H1 (cell line): ENCODE results near the gene MIDN. TPM values are rescaled to one million over a fixed set of nuclear protein-coding genes. Genes with fewer than 3 reads are reported as not detected.
A peak's percentile ranks its signal among the peaks of the same experiment; 100 is the strongest.

Experiments
- CTCF ChIA-PET: fragments of 300-600 bp; sonication (Branson Sonifier 250); formaldehyde crosslinking; loops from one replicate; lab custom pipeline; 2021; ENCODE audit not compliant: partially characterized antibody; lab: Charles Lee
- POLR2A ChIA-PET: fragments of 300-600 bp; sonication (Branson Sonifier 250); formaldehyde crosslinking; loops from one replicate; lab custom pipeline; 2021; ENCODE audit warnings: inconsistent platforms; ENCODE audit not compliant: partially characterized antibody; lab: Charles Lee
- DNase-seq, 2 experiments: peaks; one replicate each; pipeline versions ENCODE4 v3.0.0 to v3.0.0-alpha.2; 2010 to 2022; ENCODE audit warnings: low spot score in 2 of 2, low read depth in 1 of 2, mixed read lengths in 1 of 2
- FAIRE-seq: peaks from 2 replicates; lab custom pipeline; 2011; peaks lifted over from hg19 to GRCh38; lab: Jason Lieb, UNC
- H2AFZ ChIP-seq: 2 replicates; pipeline ENCODE4 v1.8.1; 2012; ENCODE audit warnings: low read length, inconsistent platforms
- H2AK5ac ChIP-seq: 2 replicates; pipeline ENCODE4 v1.6.1; 2013; ENCODE audit warnings: low read depth, low read length
- H2BK120ac ChIP-seq: replicated peaks from 2 replicates; pipeline ENCODE3; 2013; ENCODE audit warnings: low read depth, low read length, inconsistent platforms
- H2BK12ac ChIP-seq: 2 replicates; pipeline ENCODE4 v1.6.1; 2013; ENCODE audit warnings: low read depth, low read length
- H2BK15ac ChIP-seq: 2 replicates; pipeline ENCODE4 v1.6.1; 2013; ENCODE audit warnings: low read length
- H2BK20ac ChIP-seq: 2 replicates; pipeline ENCODE4 v1.6.1; 2013; ENCODE audit warnings: low read length
- H2BK5ac ChIP-seq: 2 replicates; pipeline ENCODE4 v1.6.1; 2013; ENCODE audit warnings: low read depth, low read length
- H3K14ac ChIP-seq: 2 replicates; pipeline ENCODE4 v1.6.1; 2013; ENCODE audit warnings: inconsistent platforms; ENCODE audit not compliant: insufficient read length
- H3K18ac ChIP-seq: 2 replicates; pipeline ENCODE4 v1.6.1; 2013; ENCODE audit warnings: low read length; ENCODE audit errors: extremely low read depth
- H3K23ac ChIP-seq: 2 replicates; pipeline ENCODE4 v1.6.1; 2013; ENCODE audit warnings: inconsistent platforms; ENCODE audit not compliant: insufficient read length
- H3K23me2 ChIP-seq: 2 replicates; pipeline ENCODE4 v1.6.1; 2013; ENCODE audit warnings: low read depth, low read length
- H3K27ac ChIP-seq: 2 replicates; pipeline ENCODE4 v1.6.1; 2011; ENCODE audit warnings: low read depth, low read length, inconsistent platforms
- H3K27me3 ChIP-seq, 4 experiments: replicated peaks in 1 of 4; 1 replicate in 1 of 4; 2 replicates in 3 of 4; pipeline versions ENCODE4 v1.6.1 to v1.8.1; 2011 to 2013; ENCODE audit warnings: low read length in 3 of 4, mild to moderate bottlenecking in 3 of 4, inconsistent platforms in 2 of 4, mixed read lengths in 2 of 4, moderate library complexity in 1 of 4; ENCODE audit not compliant: control insufficient read depth in 3 of 4, insufficient read depth in 3 of 4; ENCODE audit errors: extremely low read depth in 1 of 4
- H3K36me3 ChIP-seq, 4 experiments: 2 replicates each; pipeline versions ENCODE4 v1.6.1 to v1.8.1; 2011 to 2013; ENCODE audit warnings: mild to moderate bottlenecking in 4 of 4, low read length in 3 of 4, moderate library complexity in 2 of 4, control low read depth in 1 of 4, inconsistent platforms in 1 of 4; ENCODE audit not compliant: insufficient read depth in 4 of 4, control insufficient read depth in 2 of 4
- H3K4ac ChIP-seq: replicated peaks from 2 replicates; pipeline ENCODE3; 2013; ENCODE audit warnings: low read length, low read depth, mixed read lengths, inconsistent platforms; ENCODE audit not compliant: insufficient read length
- H3K4me1 ChIP-seq, 4 experiments: replicated peaks in 1 of 4; 1 replicate in 1 of 4; 2 replicates in 3 of 4; pipeline versions ENCODE4 v1.6.1 to v1.8.1; 2011 to 2013; ENCODE audit warnings: low read length in 3 of 4, inconsistent platforms in 2 of 4, mixed read lengths in 1 of 4; ENCODE audit not compliant: insufficient read depth in 4 of 4, control insufficient read depth in 3 of 4
- H3K4me2 ChIP-seq, 2 experiments: 2 replicates each; pipeline versions ENCODE4 v1.6.1 to v1.8.1; 2011 to 2013; ENCODE audit warnings: low read depth in 2 of 2, low read length in 2 of 2, control low read depth in 1 of 2, inconsistent platforms in 1 of 2, mild to moderate bottlenecking in 1 of 2; ENCODE audit not compliant: insufficient read depth in 1 of 2
- H3K4me3 ChIP-seq, 4 experiments: fragments of 200-600, 300-600 bp in 1 of 4; sonication (generic), shearing (Covaris generic), sonication (Bioruptor Twin) in 1 of 4; 2 replicates each; pipeline versions ENCODE4 v1.5.1 to v1.8.1; 2011 to 2016; ENCODE audit warnings: low read length in 4 of 4, low read depth in 3 of 4, control low read depth in 2 of 4, inconsistent platforms in 2 of 4, mild to moderate bottlenecking in 2 of 4, mixed read lengths in 1 of 4, moderate library complexity in 1 of 4; ENCODE audit not compliant: insufficient read depth in 2 of 4; ENCODE audit errors: extremely low read depth in 1 of 4
- H3K56ac ChIP-seq: replicated peaks from 2 replicates; pipeline ENCODE3; 2013; ENCODE audit warnings: low read depth, mild to moderate bottlenecking, mixed read lengths, low read length, inconsistent platforms; ENCODE audit not compliant: insufficient read length
- H3K79me1 ChIP-seq: 2 replicates; pipeline ENCODE4 v1.6.1; 2013; ENCODE audit warnings: low read depth, low read length, control low read depth
- H3K79me2 ChIP-seq, 2 experiments: 2 replicates each; pipeline versions ENCODE4 v1.6.1 to v1.8.1; 2012 to 2013; ENCODE audit warnings: low read length in 2 of 2, mild to moderate bottlenecking in 2 of 2, inconsistent platforms in 1 of 2; ENCODE audit not compliant: insufficient read depth in 2 of 2, control insufficient read depth in 1 of 2
- H3K9ac ChIP-seq, 4 experiments: replicated peaks in 1 of 4; 1 replicate in 1 of 4; 2 replicates in 3 of 4; pipeline versions ENCODE4 v1.6.1 to v1.8.1; 2011 to 2013; ENCODE audit warnings: low read depth in 3 of 4, low read length in 3 of 4, control low read depth in 2 of 4, mild to moderate bottlenecking in 2 of 4, moderate library complexity in 2 of 4, inconsistent platforms in 1 of 4; ENCODE audit errors: extremely low read depth in 1 of 4
- H3K9me3 ChIP-seq, 2 experiments: 2 replicates each; pipeline versions ENCODE4 v1.6.1 to v1.8.1; 2012 to 2013; ENCODE audit warnings: mild to moderate bottlenecking in 2 of 2, moderate library complexity in 2 of 2, control low read depth in 1 of 2, inconsistent platforms in 1 of 2, low read depth in 1 of 2, low read length in 1 of 2, mixed read lengths in 1 of 2; ENCODE audit not compliant: insufficient read depth in 2 of 2
- H4K20me1 ChIP-seq, 2 experiments: replicated peaks in 1 of 2; 2 replicates each; pipeline versions ENCODE3 to v1.8.1; 2011 to 2013; ENCODE audit warnings: inconsistent platforms in 2 of 2, low read length in 2 of 2, mild to moderate bottlenecking in 1 of 2; ENCODE audit not compliant: insufficient read depth in 2 of 2, control insufficient read depth in 1 of 2
- H4K5ac ChIP-seq: 2 replicates; pipeline ENCODE4 v1.6.1; 2013; ENCODE audit warnings: low read length, low read depth, mixed read lengths, inconsistent platforms; ENCODE audit not compliant: insufficient read length
- H4K8ac ChIP-seq: 2 replicates; pipeline ENCODE4 v1.8.0; 2013; ENCODE audit warnings: mild to moderate bottlenecking, moderate library complexity, low read length, inconsistent platforms; ENCODE audit not compliant: insufficient read depth; ENCODE audit errors: extremely low read depth
- H4K91ac ChIP-seq: replicated peaks from 2 replicates; pipeline ENCODE3; 2013; ENCODE audit warnings: low read length, mixed read lengths, inconsistent platforms; ENCODE audit not compliant: insufficient read length
- RBBP5 ChIP-seq: IDR thresholded peaks from 2 replicates; pipeline ENCODE4 v1.7.1; 2012; ENCODE audit warnings: low read depth, mild to moderate bottlenecking, inconsistent platforms, low read length, moderate library complexity, borderline replicate concordance
- SUZ12 ChIP-seq: fragments of 200-600 bp; sonication (generic); IDR thresholded peaks from 2 replicates; pipeline ENCODE4 v1.6.1; 2012; ENCODE audit warnings: mild to moderate bottlenecking, inconsistent platforms, low read length, moderate library complexity, mixed read lengths
- TEAD4 ChIP-seq: IDR thresholded peaks from 2 replicates; pipeline ENCODE4 v1.6.1; 2012; ENCODE audit warnings: low read depth, low read length, inconsistent platforms, mixed read lengths
- WGBS, 2 experiments: shearing (Covaris generic) in 1 of 2; methylation state at CpG; one replicate each; pipeline versions ENCODE4 v1.1.6 to v1.1.7; 2013 to 2015; ENCODE audit warnings: low lambda C conversion rate in 2 of 2, mixed read lengths in 2 of 2, inconsistent platforms in 1 of 2, low coverage in 1 of 2, missing lambda C conversion rate in 1 of 2; ENCODE audit not compliant: insufficient replicate concordance in 2 of 2, insufficient coverage in 1 of 2, insufficient read length in 1 of 2; ENCODE audit errors: extremely low coverage in 1 of 2, missing lambda C conversion rate in 1 of 2; 5-methylcytosine and 5-hydroxymethylcytosine counted together
- polyA plus RNA-seq, 7 experiments: library from polyadenylated mRNA; depleted of rRNA in 3 of 7; stranded (reverse) in 5 of 7; unstranded in 2 of 7; fragments of >200 nt in 5 of 7; fragments of 200-250 nt in 2 of 7; gene quantifications; 1 replicate in 5 of 7; 2 replicates in 1 of 7; 4 replicates in 1 of 7; pipeline versions ENCODE4 v1.2.1 to v1.2.3, GENCODE V29; 2011 to 2013; ENCODE audit warnings: missing spikeins in 2 of 7, mixed read lengths in 2 of 7
- total RNA-seq: library from RNA; stranded (reverse); fragmentation: NEBNext Ultra II Directional; extraction: Animal tissue kit (Norgen Biotek cat#: 25700); gene quantifications from 2 replicates; pipeline ENCODE4 v1.2.1, GENCODE V29; 2021
- TF ChIP-seq, protein P1 (sequence below): IDR thresholded peaks from 2 replicates; pipeline ENCODE4 v1.6.1; 2012; ENCODE audit warnings: inconsistent platforms

MIDN gene
- total and polyA plus RNA-seq, 2 of the 8 experiments (the other 6 are each of a cell fraction or from before 2014, with no cell fraction given): 39.8 to 159 TPM

DNA sequence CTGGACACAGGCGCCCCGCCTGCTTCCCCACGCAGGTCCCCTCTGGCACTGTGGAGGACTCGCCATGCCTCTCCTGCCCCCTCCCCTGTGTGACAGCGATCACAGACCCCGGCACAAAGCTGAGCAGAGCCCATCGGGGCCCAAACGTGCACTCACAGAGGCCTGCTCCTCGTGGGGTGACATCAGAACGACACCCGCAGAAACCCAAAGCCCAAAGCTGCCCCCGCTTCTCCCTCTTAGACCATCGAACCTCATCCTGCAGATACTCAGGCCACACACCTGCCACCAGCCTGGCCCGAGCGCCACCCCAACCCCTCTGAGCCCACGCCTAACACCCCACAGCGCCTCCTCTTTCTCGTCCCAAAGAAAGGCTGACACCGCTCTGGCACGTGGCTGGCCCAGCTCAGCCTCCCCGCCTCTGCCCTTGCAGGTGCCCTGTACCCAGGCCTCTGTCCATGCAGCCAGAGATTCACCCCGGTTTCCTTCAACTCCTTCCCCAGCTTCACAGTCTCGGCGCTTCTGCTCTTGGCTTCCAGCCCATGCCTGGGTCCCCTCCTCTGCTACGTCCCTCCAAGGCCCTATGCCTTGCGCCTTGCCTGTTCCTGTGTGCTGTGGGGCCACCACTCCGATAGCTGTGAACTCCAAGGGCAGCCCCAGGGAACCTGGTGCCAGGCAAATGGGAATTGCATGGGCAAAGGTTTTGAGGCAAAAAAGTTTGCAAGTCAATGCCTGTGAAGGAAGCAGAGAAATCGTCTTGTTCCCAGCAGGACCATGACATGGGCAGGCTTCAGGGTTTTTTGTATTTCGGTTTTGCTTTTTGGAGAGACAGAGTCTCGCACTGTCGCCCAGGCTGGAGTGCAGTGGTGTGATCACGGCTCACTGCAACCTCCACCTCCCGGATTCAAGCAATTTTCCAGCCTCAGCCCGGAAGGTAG is 9.7 kb upstream of the MIDN start:
- Histone ChIP-seq H3K4ac (peak overlapping the region; percentile 69), H3K56ac (no peak overlapping the region), H3K79me1 (peaks cover 9% of the 10 kb centered on the region), H2BK15ac (0 out of 2 replicates have a peak overlapping the region, but pooled peaks have one; percentile 65), H3K4me2 (peak overlapping the region; percentile 56 to 75), H3K14ac (no peak overlapping the region), H3K23me2 (peaks cover 15% of the 10 kb centered on the region; the same call in 1 of the 2 replicates), H2BK12ac (peak overlapping the region; percentile 85; the same call in 1 of the 2 replicates), H3K27me3 (no peaks in the 10 kb centered on the region), H4K8ac (peak overlapping the region; percentile 65; the same call in 1 of the 2 replicates), H3K4me1 (peaks cover 0 to 17% (median 11%) of the 10 kb centered on the region in 4 experiments; a peak in 5 of 7 replicates), H3K4me3 (peak overlapping the region; percentile 33 to 67 (median 48); a peak in 7 of 8 replicates), H3K79me2 (peaks cover 0 to 7% of the 10 kb centered on the region in 2 experiments; a peak in 1 of 4 replicates), H3K18ac (peak overlapping the region; percentile 78), H4K20me1 (peaks cover 0 to 18% of the 10 kb centered on the region in 2 experiments), H3K9ac (no peak overlapping the region; a peak in 1 of 7 replicates), H4K91ac (peak overlapping the region; percentile 93), H3K36me3 (peaks cover 2 to 22% (median 5%) of the 10 kb centered on the region in 4 experiments; a peak in 5 of 8 replicates), H2BK120ac (no peak overlapping the region), H2BK5ac (peak overlapping the region; percentile 75; the same call in 1 of the 2 replicates), H3K27ac (no peak overlapping the region), H2AFZ (no peak overlapping the region), H2BK20ac (no peak overlapping the region), H3K9me3 (no peaks in the 10 kb centered on the region), H3K23ac (no peak overlapping the region), H2AK5ac (no peak overlapping the region), H4K5ac (peak overlapping the region; percentile 15)
- POLR2A ChIA-PET: interaction anchor here (0.6 to 10.1 kb wide), 12 partner anchors 10 to 247 kb away, joined by 3 to 355 read pairs (median 5); partner anchors contain the start of genes CIRBP and GPX4
- TF ChIP-seq TEAD4 (no peak), SUZ12 (peak; percentile 36; the same call in 1 of the 2 replicates), RBBP5 (0 out of 2 replicates have a peak, but pooled peaks have one; percentile 10)
- TF ChIP-seq, protein P1, sequence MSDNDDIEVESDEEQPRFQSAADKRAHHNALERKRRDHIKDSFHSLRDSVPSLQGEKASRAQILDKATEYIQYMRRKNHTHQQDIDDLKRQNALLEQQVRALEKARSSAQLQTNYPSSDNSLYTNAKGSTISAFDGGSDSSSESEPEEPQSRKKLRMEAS: peak; percentile 44; the same call in 1 of the 2 replicates
- no peak for FAIRE-seq
- 76% methylated on average over 34 of the region's 34 CpGs; no CpG with 5 or more reads in 1 of the 2 experiments for WGBS, 2 experiments
- CTCF ChIA-PET: interaction anchor here (0.6 to 2.4 kb wide), 14 partner anchors 8 to 371 kb away, joined by 3 to 11 read pairs (median 3); no protein-coding TSS in a partner anchor
- peak in 1 of 2 experiments; percentile 57 for DNase-seq
